Mesothelial cell of epicardium (in vitro differentiated cells): ENCODE data around the gene ACAT2. TPM values are rescaled to one million over a fixed set of nuclear protein-coding genes. Genes with fewer than 3 reads are reported as not detected.

ENCODE experiments used
- DNase-seq, 2 experiments: peaks; one replicate each; pipeline ENCODE4 v3.0.0; 2021; ENCODE audit warnings: low spot score in 2 of 2; ENCODE audit not compliant: unreplicated experiment in 2 of 2
- H3K27ac Mint-ChIP-seq: 2 replicates; pipeline ENCODE4 v1.8.0; 2021; ENCODE audit warnings: mixed read lengths
- H3K27me3 Mint-ChIP-seq: 2 replicates; pipeline ENCODE4 v1.8.0; 2021; ENCODE audit warnings: low read depth, mixed read lengths
- H3K36me3 Mint-ChIP-seq: 2 replicates; pipeline ENCODE4 v1.8.0; 2021; ENCODE audit warnings: mixed read lengths
- H3K4me1 Mint-ChIP-seq: 2 replicates; pipeline ENCODE4 v1.8.0; 2021; ENCODE audit warnings: mixed read lengths
- H3K4me3 Mint-ChIP-seq: 2 replicates; pipeline ENCODE4 v1.8.0; 2021; ENCODE audit warnings: mild to moderate bottlenecking, moderate library complexity, mixed read lengths
- H3K9me3 Mint-ChIP-seq: 2 replicates; pipeline ENCODE4 v1.8.0; 2021; ENCODE audit warnings: mixed read lengths
- total RNA-seq: library from RNA; stranded (reverse); gene quantifications from 3 replicates; pipeline ENCODE4 v1.2.1, GENCODE V29; 2021
- TF ChIP-seq, protein P1 (sequence below): fragments of 200-600 bp; sonication (generic); IDR thresholded peaks from one replicate; pipeline ENCODE4 v1.5.0; 2021; ENCODE audit warnings: antibody characterized with exemption; ENCODE audit not compliant: unreplicated experiment

Gene ACAT2
- total RNA-seq, 1 donor from 2014 or later: 35.8 TPM

DNA sequence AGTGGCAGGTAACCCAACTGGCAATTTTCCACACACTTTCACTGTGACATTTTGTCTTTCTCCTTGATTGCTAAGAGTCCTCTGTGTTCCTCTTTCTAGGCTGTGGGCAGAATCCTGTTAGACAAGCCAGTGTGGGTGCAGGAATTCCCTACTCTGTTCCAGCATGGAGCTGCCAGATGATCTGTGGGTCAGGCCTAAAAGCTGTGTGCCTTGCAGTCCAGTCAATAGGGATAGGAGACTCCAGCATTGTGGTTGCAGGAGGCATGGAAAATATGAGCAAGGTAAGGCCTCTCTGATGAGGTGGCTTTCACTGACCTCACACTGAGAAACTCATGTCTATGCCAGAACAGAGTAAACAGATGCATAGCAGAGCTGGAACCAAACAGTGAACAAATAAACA lies 5.1 kb downstream of the ACAT2 start:
- no peak overlapping the region for H3K27ac Mint-ChIP-seq
- H3K36me3 Mint-ChIP-seq: peaks cover 47% of the 10 kb centered on the region
- TF ChIP-seq, protein P1, sequence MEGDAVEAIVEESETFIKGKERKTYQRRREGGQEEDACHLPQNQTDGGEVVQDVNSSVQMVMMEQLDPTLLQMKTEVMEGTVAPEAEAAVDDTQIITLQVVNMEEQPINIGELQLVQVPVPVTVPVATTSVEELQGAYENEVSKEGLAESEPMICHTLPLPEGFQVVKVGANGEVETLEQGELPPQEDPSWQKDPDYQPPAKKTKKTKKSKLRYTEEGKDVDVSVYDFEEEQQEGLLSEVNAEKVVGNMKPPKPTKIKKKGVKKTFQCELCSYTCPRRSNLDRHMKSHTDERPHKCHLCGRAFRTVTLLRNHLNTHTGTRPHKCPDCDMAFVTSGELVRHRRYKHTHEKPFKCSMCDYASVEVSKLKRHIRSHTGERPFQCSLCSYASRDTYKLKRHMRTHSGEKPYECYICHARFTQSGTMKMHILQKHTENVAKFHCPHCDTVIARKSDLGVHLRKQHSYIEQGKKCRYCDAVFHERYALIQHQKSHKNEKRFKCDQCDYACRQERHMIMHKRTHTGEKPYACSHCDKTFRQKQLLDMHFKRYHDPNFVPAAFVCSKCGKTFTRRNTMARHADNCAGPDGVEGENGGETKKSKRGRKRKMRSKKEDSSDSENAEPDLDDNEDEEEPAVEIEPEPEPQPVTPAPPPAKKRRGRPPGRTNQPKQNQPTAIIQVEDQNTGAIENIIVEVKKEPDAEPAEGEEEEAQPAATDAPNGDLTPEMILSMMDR: no peak
- H3K4me1 Mint-ChIP-seq: peaks cover 9% of the 10 kb centered on the region
- H3K9me3 Mint-ChIP-seq: peaks cover 13% of the 10 kb centered on the region
- no peaks in the 10 kb centered on the region for H3K27me3 Mint-ChIP-seq
- DNase-seq: no peak
- no peak overlapping the region for H3K4me3 Mint-ChIP-seq

DNA sequence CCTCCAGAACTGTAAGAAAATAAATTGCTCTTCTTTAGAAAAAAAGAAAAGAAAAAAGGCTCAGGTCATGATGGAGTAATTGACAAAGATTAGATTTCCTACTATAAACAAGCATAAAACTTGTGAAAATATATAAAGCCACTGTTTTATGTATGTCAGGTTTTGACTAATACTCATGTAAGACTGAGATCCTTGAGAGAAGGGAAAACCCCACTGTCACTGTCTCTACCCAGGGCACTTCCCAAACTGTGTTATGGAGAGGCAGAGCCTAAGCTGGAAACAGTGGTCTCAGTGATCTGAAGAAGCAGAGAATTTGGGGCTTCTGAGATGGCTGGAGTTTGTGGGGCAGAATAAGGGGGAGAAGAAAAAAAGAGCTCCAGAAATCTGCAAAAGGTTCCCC lies 7.6 kb downstream of the ACAT2 start:
- Mint-ChIP-seq H3K4me1 (peaks cover 2% of the 10 kb centered on the region), H3K27me3 (no peaks in the 10 kb centered on the region), H3K4me3 (no peak overlapping the region), H3K27ac (no peak overlapping the region), H3K36me3 (peaks cover 58% of the 10 kb centered on the region), H3K9me3 (peaks cover 13% of the 10 kb centered on the region)
- no peak for DNase-seq
- TF ChIP-seq, protein P1: no peak

- no peak overlapping the region for H3K4me3 Mint-ChIP-seq
- no peaks in the 10 kb centered on the region for H3K27me3 Mint-ChIP-seq
- peaks cover 13% of the 10 kb centered on the region for H3K9me3 Mint-ChIP-seq
- peaks cover 63% of the 10 kb centered on the region for H3K36me3 Mint-ChIP-seq
- no peak overlapping the region for H3K27ac Mint-ChIP-seq
- no peak for DNase-seq
- H3K4me1 Mint-ChIP-seq: no peaks in the 10 kb centered on the region
- TF ChIP-seq, protein P1: no peak
Measured at GRCh38 chr6:159772196-159772595, 10.4 kb downstream of the ACAT2 start.

GRCh38 chr6:159777240-159777904 lies 15.5 kb downstream of the ACAT2 start:
- TF ChIP-seq, protein P1: no peak
- Mint-ChIP-seq H3K27ac (peak overlapping the region; percentile 41), H3K27me3 (no peaks in the 10 kb centered on the region), H3K9me3 (no peaks in the 10 kb centered on the region), H3K4me3 (no peak overlapping the region), H3K36me3 (peaks cover 44% of the 10 kb centered on the region), H3K4me1 (no peaks in the 10 kb centered on the region)
- DNase-seq: no peak

GRCh38 chr6:159778131-159778530 lies 16.3 kb downstream of the ACAT2 start:
- TF ChIP-seq, protein P1: no peak
- H3K4me1 Mint-ChIP-seq: no peaks in the 10 kb centered on the region
- DNase-seq: no peak
- H3K36me3 Mint-ChIP-seq: peaks cover 50% of the 10 kb centered on the region
- H3K4me3 Mint-ChIP-seq: no peak overlapping the region
- no peaks in the 10 kb centered on the region for H3K9me3 Mint-ChIP-seq
- no peak overlapping the region for H3K27ac Mint-ChIP-seq
- H3K27me3 Mint-ChIP-seq: no peaks in the 10 kb centered on the region
